Endothelial cell of umbilical vein (primary cell): ENCODE data around the gene ARHGDIB.

Source experiments
- CTCF ChIP-seq, 2 donors: IDR thresholded peaks; 1 replicate in 1 of 2; 2 replicates in 1 of 2; pipeline ENCODE4 v1.5.1; 2011; ENCODE audit warnings: low read length in 2 of 2, mild to moderate bottlenecking in 2 of 2, moderate library complexity in 2 of 2, control low read depth in 1 of 2, inconsistent platforms in 1 of 2, low read depth in 1 of 2; ENCODE audit not compliant: insufficient read depth in 1 of 2; ENCODE audit errors: extremely low read depth in 1 of 2
- EZH2 ChIP-seq: IDR thresholded peaks from 2 replicates; pipeline ENCODE4 v1.6.1; 2012; ENCODE audit warnings: borderline replicate concordance, low read depth, mild to moderate bottlenecking, moderate library complexity, low read length, inconsistent platforms; ENCODE audit not compliant: severe bottlenecking
- JUN ChIP-seq: IDR thresholded peaks from 2 replicates; pipeline ENCODE4 v1.6.1; 2011; ENCODE audit warnings: borderline replicate concordance, low read depth; ENCODE audit not compliant: insufficient read length, insufficient read depth
- POLR2A ChIP-seq: IDR thresholded peaks from 2 replicates; pipeline ENCODE4 v1.6.1; 2012; ENCODE audit warnings: low read depth, mild to moderate bottlenecking, control low read depth, low read length
- POLR2AphosphoS5 ChIP-seq: IDR thresholded peaks from 2 replicates; pipeline ENCODE4 v1.6.1; 2012; ENCODE audit warnings: low read depth, mild to moderate bottlenecking, control low read depth, low read length, moderate library complexity; ENCODE audit not compliant: insufficient read depth

DNA sequence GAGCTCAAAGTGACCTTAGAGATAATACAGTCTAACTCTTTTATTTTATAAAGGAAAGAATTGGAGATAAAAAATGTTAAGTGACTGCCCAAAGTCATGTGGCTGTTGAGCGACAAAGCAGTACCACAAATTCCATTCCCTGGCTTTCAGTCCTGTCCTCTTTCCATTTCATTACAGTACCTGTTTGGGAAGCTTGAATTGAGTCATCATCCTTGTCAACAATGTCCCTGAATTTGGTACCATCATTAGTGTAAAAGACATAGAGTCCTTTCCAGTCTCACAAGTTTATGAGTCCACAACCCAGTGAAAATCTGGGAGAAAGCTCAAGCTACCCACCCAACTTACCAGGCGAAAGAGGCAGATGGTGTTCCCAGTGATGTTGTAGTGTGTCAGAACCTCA is 26.9 kb downstream of the ARHGDIB start:
- TF ChIP-seq EZH2: no peak
- TF ChIP-seq POLR2A: no peak
- TF ChIP-seq CTCF (IDR thresholded peaks at IDR 0.05; ENCODE audit: extremely low read depth in 1 of 2, insufficient read depth in 1 of 2, low read depth in 1 of 2, low read length in 2 of 2): no peak
- TF ChIP-seq POLR2AphosphoS5: no peak
- no peak for TF ChIP-seq JUN
